IMR-90 (cell line): ENCODE results near the gene SNAPC2. TPM values are rescaled to one million over a fixed set of nuclear protein-coding genes. Genes with fewer than 3 reads are reported as not detected.

Experiments used
- CEBPB ChIP-seq: IDR thresholded peaks from 2 replicates; pipeline ENCODE4 v1.6.1; 2012; ENCODE audit warnings: low read depth, low read length, improper control_type of control experiment
- MXI1 ChIP-seq: IDR thresholded peaks from 2 replicates; pipeline ENCODE4 v1.6.1; 2012; ENCODE audit warnings: low read depth, mild to moderate bottlenecking, low read length, moderate library complexity, borderline replicate concordance
- polyA plus RNA-seq, 3 experiments: library from polyadenylated mRNA; depleted of rRNA; stranded (reverse); fragments of >200 nt; gene quantifications; 2 replicates each; pipeline ENCODE4 v1.2.3, GENCODE V29; 2012; ENCODE audit warnings: low replicate concordance in 1 of 3
- total RNA-seq: library from RNA; depleted of rRNA; stranded (reverse); fragments of >200 nt; gene quantifications from 2 replicates; pipeline ENCODE4 v1.2.3, GENCODE V29; 2012
- TF ChIP-seq, protein P1 (sequence below): fragments of 150-350 bp; IDR thresholded peaks from 2 replicates; pipeline ENCODE4 v1.6.1; 2016; ENCODE audit warnings: low read depth, mild to moderate bottlenecking, low read length, moderate library complexity, borderline replicate concordance

The SNAPC2 gene
- total and polyA plus RNA-seq, 2 of the 4 experiments (the other 2 are of a cell fraction): 12.5 to 29.2 TPM

DNA sequence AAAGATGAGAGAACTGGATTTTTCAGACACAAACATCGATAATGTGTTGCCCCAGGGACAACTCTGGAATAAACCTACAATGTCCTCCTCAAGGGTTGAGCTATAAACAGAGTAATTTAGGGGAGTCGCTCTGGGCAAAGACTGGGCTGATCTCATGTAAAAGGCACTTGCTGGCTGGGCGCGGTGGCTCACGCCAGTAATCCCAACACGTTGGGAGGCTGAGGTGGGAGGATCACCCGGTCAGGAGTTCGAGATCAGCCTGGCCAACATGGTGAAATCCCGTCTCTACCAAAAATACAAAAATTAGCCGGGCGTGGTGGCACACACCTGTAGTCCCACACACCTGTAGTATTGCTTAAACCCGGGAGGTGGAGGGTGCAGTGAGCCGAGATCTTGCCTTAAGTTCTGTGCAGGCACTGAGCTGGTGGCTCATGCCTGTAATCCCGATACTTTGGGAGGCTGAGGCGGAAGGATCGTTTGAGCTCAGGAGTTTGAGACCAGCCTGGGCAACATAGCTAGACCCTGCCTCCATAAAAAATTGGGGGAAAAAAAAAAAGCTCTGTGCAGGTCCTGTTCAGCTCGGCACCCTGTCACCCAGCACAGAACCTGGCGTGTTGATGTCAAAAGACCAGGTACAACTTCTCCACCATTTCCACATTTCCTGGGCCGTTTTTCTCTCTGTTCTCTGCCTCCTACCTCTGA lies 21.9 kb downstream of the SNAPC2 start (continued):
- TF ChIP-seq, protein P1, sequence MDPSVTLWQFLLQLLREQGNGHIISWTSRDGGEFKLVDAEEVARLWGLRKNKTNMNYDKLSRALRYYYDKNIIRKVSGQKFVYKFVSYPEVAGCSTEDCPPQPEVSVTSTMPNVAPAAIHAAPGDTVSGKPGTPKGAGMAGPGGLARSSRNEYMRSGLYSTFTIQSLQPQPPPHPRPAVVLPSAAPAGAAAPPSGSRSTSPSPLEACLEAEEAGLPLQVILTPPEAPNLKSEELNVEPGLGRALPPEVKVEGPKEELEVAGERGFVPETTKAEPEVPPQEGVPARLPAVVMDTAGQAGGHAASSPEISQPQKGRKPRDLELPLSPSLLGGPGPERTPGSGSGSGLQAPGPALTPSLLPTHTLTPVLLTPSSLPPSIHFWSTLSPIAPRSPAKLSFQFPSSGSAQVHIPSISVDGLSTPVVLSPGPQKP: no peak
- TF ChIP-seq MXI1: no peak
- no peak for TF ChIP-seq CEBPB
